Duodenal mucosa (tissue), 2 donors: ENCODE data around the gene RING1.

ENCODE experiments used
- H3K27ac ChIP-seq: one replicate; pipeline ENCODE4 v1.7.0; 2013; ENCODE audit warnings: low read depth, low read length
- H3K27me3 ChIP-seq, 2 donors: one replicate each; pipeline ENCODE4 v1.7.0; 2013; ENCODE audit warnings: low read length in 2 of 2, control low read depth in 1 of 2; ENCODE audit not compliant: insufficient read depth in 2 of 2, control insufficient read depth in 1 of 2
- H3K36me3 ChIP-seq, 2 donors: one replicate each; pipeline ENCODE4 v1.7.0; 2013; ENCODE audit warnings: low read length in 2 of 2, control low read depth in 1 of 2; ENCODE audit not compliant: insufficient read depth in 2 of 2, control insufficient read depth in 1 of 2
- H3K4me1 ChIP-seq, 2 donors: one replicate each; pipeline ENCODE4 v1.7.0; 2013; ENCODE audit warnings: low read length in 2 of 2, control low read depth in 1 of 2; ENCODE audit not compliant: insufficient read depth in 2 of 2, control insufficient read depth in 1 of 2
- H3K4me3 ChIP-seq, 2 donors: one replicate each; pipeline ENCODE4 v1.7.0; 2013; ENCODE audit warnings: low read length in 2 of 2, low read depth in 1 of 2
- H3K9ac ChIP-seq, 2 donors: one replicate each; pipeline ENCODE4 v1.7.0; 2013; ENCODE audit warnings: low read length in 2 of 2, low read depth in 1 of 2
- H3K9me3 ChIP-seq, 2 donors: one replicate each; pipeline ENCODE4 v1.7.0; 2013; ENCODE audit warnings: low read length in 2 of 2, control low read depth in 1 of 2; ENCODE audit not compliant: control insufficient read depth in 1 of 2

The RING1 gene

DNA sequence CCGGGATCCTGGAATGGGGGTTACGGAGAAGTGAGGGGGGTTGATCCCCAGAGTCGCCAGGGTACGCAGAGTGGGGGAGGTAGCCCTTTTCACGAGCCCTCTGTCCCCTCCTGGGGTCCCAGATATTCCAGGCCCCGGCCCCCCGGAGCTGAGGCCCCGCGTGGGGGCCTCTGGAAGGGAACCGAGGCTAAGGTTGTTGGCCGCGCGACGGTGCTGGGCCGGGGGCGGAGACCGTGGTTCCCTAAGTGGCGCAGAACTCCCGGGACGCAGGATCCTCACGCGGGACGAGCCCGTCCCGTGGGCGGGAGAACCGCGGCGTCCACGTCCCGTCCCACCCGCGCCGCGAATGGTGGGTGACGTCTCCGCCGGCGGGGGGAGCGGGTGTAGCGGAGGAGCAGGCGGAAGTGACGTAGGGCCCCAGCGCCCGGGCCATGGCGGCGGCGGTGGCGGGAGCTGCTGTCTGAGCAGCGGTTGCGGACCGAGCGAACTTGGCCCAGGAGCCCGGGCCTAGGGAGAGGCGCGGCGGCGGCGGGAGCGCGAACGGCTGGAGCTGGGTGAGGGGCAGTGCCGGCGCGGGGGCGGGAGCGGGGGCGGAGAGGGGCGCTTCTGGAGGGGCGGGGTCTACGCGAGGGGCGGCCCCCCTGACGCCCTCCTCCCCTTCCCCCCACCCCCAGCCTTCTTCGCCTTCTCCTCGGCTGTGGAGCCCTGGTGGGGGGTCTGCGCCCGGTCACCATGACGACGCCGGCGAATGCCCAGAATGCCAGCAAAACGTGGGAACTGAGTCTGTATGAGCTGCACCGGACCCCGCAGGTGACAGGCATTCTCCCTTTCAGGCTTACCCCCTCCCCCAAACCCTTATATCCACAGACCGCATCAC is at the start of gene RING1:
Gene RING1 (plus strand): TSS at position 410 of the 877 bp plus-strand sequence. CDS start 323 bp downstream, at position 733.
- Histone ChIP-seq H3K9me3 (no peaks in the 10 kb centered on the region), H3K4me3 (peak within 1 kb of the TSS; percentile 77 to 88), H3K4me1 (peaks cover 33 to 36% of the 10 kb centered on the region in 2 donors), H3K27me3 (peaks cover 5 to 9% of the 10 kb centered on the region in 2 donors), H3K36me3 (peaks cover 7 to 17% of the 10 kb centered on the region in 2 donors), H3K27ac (peak within 1 kb of the TSS; percentile 74), H3K9ac (peak within 1 kb of the TSS; percentile 92 to 96)

DNA sequence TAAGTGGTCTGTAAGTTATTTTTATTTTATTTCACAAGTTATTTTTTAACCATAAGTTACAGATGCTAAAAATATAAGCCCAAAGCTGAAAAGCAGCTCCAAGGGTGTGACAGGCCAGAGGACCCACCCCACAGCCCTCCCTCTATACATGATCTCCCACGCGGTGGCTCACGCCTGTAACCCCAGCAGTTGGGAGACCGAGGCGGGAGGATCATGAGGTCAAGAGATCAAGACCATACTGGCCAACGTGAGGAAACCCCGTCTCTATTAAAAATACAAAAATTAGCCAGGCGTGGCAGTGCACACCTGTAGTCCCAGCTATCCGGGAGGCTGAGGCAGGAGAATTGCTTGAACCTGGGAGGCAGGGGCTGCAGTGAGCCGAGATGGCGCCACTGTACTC is 48.2 kb upstream of the RING1 start:
- no peaks in the 10 kb centered on the region for H3K27me3 ChIP-seq
- H3K27ac ChIP-seq, result no peak overlapping the region
- peaks cover 7 to 16% of the 10 kb centered on the region in 2 donors for H3K4me1 ChIP-seq

DNA sequence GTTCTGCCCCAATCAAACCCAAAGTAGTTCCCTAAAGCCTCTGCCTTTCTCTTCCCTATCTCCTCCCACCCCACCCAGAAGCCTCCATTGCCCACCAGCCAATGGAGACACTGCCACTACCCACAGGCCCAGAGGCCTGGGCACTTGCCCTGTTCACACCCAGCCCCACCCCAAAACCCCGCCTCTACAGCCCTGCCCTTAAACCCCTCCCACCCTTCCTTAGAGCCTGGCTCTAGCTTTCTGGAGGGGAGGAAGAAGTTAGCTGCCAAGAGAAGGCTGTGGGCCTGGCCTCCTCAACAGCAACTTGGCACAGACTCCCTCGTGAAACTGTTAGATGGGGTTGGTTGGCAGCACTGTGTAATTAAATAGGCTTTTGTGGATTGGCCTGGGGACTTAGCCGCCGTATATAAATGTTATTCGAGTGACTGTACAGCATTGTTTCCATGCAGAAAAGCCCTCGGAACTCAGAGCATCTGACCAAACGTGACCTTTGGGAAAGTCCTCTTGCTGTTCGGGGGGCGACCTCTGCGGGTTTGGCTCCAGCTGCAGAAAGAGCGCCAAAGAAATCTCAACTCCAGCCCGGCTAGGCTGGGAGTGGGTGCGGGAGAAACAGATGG is 47.5 kb upstream of the RING1 start:
- no peaks in the 10 kb centered on the region for H3K36me3 ChIP-seq
- H3K4me3 ChIP-seq, result peak overlapping the region in 1 of 2 donors; percentile 0
- no peaks in the 10 kb centered on the region for H3K27me3 ChIP-seq
- H3K27ac ChIP-seq, result no peak overlapping the region
- no peak overlapping the region for H3K9ac ChIP-seq
- peaks cover 7 to 16% of the 10 kb centered on the region in 2 donors for H3K4me1 ChIP-seq
- no peaks in the 10 kb centered on the region for H3K9me3 ChIP-seq

More for the DNA sequence above, 48.2 kb upstream of the RING1 start:
- H3K9ac ChIP-seq, result no peak overlapping the region
- no peaks in the 10 kb centered on the region for H3K36me3 ChIP-seq
- H3K4me3 ChIP-seq, result no peak overlapping the region
- H3K9me3 ChIP-seq, result no peaks in the 10 kb centered on the region

DNA sequence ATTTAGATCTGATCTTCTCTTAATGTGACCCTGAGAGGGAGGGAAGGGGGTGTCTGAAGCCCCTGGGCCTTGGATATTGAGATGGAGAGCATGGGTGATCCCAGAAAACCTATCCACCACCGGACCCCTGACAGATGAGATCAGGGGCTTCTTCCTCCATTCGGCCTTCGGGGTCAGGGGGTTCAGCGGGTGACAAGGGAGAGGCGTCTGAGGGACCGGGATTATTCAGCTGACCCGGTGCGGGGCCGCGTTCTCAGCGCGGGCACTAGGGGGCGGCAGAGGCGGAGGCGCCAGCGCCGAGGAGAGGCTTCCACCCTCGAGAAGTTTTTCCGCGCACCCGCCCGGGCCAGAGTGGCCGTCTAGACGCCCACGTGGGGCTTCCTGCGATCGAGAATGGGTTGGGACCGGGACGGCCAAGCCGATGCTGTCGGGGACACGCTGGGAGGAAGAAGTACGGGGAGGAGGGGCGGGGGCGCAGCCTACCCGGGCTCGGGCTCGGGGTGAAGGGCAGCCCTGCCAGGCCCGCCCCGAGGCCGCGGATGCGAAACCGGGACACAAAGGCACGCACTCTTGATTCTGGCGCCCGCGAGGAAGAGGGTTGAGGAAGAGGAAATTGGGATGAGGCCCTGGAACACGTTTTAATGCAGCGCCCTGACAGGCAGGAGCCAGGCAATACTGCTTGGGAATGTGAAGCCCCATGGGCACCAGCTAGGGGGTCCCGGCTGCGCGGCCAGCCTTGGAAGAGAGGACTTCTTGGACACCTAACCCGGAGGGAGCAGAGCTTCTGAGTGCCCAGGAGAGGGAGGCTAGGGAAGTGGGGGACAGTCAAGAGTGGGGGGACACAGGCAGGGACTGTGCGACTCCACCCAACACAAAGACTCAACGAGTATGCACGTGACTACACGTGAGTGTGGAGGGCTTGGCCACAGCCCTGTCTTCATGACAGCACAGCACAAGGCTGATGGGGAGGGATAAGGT is 46.7 kb upstream of the RING1 start:
- Histone ChIP-seq H3K27me3 (no peaks in the 10 kb centered on the region), H3K9me3 (no peaks in the 10 kb centered on the region), H3K4me1 (peaks cover 7 to 16% of the 10 kb centered on the region in 2 donors), H3K36me3 (no peaks in the 10 kb centered on the region), H3K9ac (peak overlapping the region; percentile 3 to 34), H3K27ac (no peak overlapping the region), H3K4me3 (peak overlapping the region; percentile 55 to 66)

DNA sequence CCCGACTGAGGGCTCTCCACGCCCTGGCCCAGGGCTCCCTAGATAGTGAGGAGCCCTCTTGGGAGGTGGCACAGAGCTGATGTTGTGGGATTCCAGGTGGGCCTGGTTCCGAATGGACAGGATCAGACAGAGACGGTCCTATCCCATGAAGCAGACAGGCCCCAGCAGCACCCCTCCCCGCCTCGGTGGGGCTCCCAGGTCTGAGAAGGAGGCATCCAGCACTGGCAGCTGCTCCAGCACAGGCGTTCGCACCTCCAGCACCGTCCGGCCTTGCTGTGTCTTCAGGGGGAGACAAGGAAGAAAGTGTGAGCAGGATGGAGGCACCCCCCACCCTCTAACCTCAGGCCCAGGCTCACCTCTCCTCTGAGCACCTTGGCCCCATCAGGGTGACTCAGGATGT is 44.8 kb upstream of the RING1 start:
- no peak overlapping the region for H3K27ac ChIP-seq
- peaks cover 7 to 16% of the 10 kb centered on the region in 2 donors for H3K4me1 ChIP-seq
- no peaks in the 10 kb centered on the region for H3K36me3 ChIP-seq
- no peaks in the 10 kb centered on the region for H3K27me3 ChIP-seq
- H3K4me3 ChIP-seq, result no peak overlapping the region
- H3K9me3 ChIP-seq, result no peaks in the 10 kb centered on the region
- no peak overlapping the region for H3K9ac ChIP-seq

DNA sequence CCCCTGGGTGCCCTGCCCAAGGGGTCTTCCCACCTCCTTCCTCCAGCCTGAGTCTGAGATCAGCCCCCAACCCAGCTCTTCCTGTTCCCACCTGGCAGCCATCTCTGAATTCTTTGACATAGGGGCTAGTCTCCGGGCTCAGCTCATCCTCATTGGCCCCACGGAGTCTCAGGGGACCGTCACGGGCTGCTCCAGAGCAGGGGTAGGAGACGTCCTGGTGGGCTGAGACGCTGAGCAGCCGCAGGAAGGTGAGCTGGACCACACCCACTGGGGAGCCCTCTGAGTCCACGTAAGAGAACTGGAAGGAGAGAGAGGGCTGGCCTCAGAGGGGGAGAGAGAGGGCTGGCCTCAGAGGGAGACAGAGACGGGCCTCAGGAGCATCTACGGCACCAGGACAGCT is 44.1 kb upstream of the RING1 start:
- H3K4me1 ChIP-seq, result peaks cover 7 to 16% of the 10 kb centered on the region in 2 donors
- H3K4me3 ChIP-seq, result no peak overlapping the region
- no peak overlapping the region for H3K9ac ChIP-seq
- H3K36me3 ChIP-seq, result no peaks in the 10 kb centered on the region
- H3K27ac ChIP-seq, result no peak overlapping the region
- no peaks in the 10 kb centered on the region for H3K27me3 ChIP-seq
- no peaks in the 10 kb centered on the region for H3K9me3 ChIP-seq

DNA sequence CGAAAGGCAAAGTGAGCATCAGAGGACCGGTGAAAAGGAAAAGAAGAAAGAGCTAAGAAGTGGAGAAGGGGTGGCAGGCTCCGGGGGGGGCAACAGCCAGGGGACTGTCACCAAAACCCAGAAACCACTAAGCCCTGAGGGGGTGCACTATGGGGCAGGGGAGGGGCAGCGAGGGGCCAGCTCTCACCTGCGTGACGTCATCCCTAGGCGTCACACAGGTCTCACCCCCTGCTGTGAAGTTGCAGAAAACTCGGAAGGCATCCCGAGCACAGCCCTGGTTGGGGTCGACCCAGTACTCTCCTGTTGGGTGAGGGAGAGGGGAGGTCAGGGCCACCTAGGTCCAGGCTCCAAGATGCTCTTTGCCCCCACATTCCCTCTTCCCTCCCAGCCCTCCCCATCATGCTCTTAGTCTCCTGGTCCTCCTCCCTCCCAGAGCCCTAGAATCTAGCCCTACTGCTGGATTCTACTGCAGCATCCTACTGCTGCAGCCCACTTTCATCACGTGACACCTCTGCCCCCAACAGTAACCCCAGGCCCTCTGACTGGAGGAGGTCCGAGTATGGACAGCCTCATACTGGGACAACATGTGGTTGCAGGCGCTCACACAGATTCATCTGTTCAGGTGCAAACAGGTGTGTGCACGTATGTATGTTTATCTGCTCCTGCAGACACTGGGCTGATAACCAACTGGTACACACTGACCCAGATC is 43.5 kb upstream of the RING1 start:
- Histone ChIP-seq H3K4me1 (peaks cover 7 to 16% of the 10 kb centered on the region in 2 donors), H3K27me3 (no peaks in the 10 kb centered on the region), H3K27ac (no peak overlapping the region), H3K9me3 (no peaks in the 10 kb centered on the region), H3K36me3 (no peaks in the 10 kb centered on the region), H3K4me3 (no peak overlapping the region), H3K9ac (no peak overlapping the region)

DNA sequence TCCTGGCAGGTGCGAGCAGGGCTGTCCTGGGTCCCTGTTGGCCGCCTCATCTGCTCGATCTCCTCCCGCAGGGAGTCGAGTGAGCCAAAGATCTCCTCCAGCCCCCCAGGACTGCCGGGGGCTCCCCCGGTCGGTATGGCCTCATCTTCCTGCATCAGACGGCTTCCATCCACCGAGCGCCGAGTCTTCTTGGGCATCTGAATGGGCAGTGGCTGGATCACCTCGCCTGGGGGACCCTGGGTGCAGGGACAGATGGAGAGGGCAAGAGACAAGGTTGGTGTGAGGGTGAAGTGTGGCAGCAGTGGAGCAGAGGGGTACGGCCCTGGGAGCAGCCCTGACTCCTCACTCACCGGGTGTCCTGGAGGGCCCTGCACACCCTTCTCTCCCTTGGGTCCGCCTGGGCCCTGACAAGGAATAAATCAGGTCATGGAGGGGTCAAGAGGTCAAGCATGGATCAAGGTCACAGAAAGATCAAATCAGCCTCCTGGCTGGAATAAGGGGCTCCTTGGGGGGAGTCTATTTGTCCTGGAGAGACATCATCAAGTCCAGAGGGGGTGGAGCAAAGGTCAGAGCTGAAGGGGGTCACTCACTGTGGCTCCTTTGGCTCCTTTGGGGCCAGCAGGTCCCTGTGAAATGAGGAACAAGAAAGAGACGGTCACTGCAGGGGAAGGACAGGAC is 42.6 kb upstream of the RING1 start:
- H3K36me3 ChIP-seq, result no peaks in the 10 kb centered on the region
- H3K4me3 ChIP-seq, result no peak overlapping the region
- H3K4me1 ChIP-seq, result peaks cover 7 to 15% of the 10 kb centered on the region in 2 donors
- no peaks in the 10 kb centered on the region for H3K27me3 ChIP-seq
- no peak overlapping the region for H3K27ac ChIP-seq
- H3K9me3 ChIP-seq, result no peaks in the 10 kb centered on the region
- H3K9ac ChIP-seq, result no peak overlapping the region

DNA sequence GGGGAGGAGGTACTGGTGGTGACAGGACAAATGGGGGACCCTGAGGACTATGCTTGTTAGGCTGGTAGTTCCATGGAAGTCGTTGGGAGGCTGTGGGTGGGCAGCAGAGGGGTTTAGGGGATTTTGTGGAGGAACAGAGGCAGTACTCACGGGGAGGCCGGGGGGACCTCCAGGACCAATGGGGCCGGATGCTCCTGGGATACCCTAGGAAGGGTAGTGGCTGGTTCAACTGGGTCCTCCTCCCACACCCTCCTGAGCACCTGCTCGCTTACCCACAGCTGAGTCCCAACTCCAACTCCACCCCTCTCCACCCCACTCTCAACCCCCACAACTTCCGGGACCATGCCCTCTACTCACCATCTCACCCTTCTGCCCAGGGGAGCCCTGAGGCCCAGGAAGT is 41.9 kb upstream of the RING1 start:
- no peak overlapping the region for H3K4me3 ChIP-seq
- no peak overlapping the region for H3K9ac ChIP-seq
- no peaks in the 10 kb centered on the region for H3K27me3 ChIP-seq
- no peaks in the 10 kb centered on the region for H3K36me3 ChIP-seq
- no peaks in the 10 kb centered on the region for H3K9me3 ChIP-seq
- peaks cover 7 to 9% of the 10 kb centered on the region in 2 donors for H3K4me1 ChIP-seq
- no peak overlapping the region for H3K27ac ChIP-seq
